H1 (cell line): ENCODE results near the gene TBC1D3I. TPM values are rescaled to one million over a fixed set of nuclear protein-coding genes. Genes with fewer than 3 reads are reported as not detected.
"Not testable (repeated sequence)": the region's sequence is repeated elsewhere in the genome, so short reads cannot be mapped to it uniquely, and the experiment has no call there.

Experiments
- CTCF ChIA-PET: fragments of 300-600 bp; sonication (Branson Sonifier 250); formaldehyde crosslinking; loops from one replicate; lab custom pipeline; 2021; ENCODE audit not compliant: partially characterized antibody; lab: Charles Lee
- POLR2A ChIA-PET: fragments of 300-600 bp; sonication (Branson Sonifier 250); formaldehyde crosslinking; loops from one replicate; lab custom pipeline; 2021; ENCODE audit warnings: inconsistent platforms; ENCODE audit not compliant: partially characterized antibody; lab: Charles Lee
- DNase-seq, 2 experiments: peaks; one replicate each; pipeline versions ENCODE4 v3.0.0 to v3.0.0-alpha.2; 2010 to 2022; ENCODE audit warnings: low spot score in 2 of 2, low read depth in 1 of 2, mixed read lengths in 1 of 2
- FAIRE-seq: peaks from 2 replicates; lab custom pipeline; 2011; peaks lifted over from hg19 to GRCh38; lab: Jason Lieb, UNC
- H2AFZ ChIP-seq: 2 replicates; pipeline ENCODE4 v1.8.1; 2012; ENCODE audit warnings: low read length, inconsistent platforms
- H2AK5ac ChIP-seq: 2 replicates; pipeline ENCODE4 v1.6.1; 2013; ENCODE audit warnings: low read depth, low read length
- H2BK120ac ChIP-seq: replicated peaks from 2 replicates; pipeline ENCODE3; 2013; ENCODE audit warnings: low read depth, low read length, inconsistent platforms
- H2BK12ac ChIP-seq: 2 replicates; pipeline ENCODE4 v1.6.1; 2013; ENCODE audit warnings: low read depth, low read length
- H2BK15ac ChIP-seq: 2 replicates; pipeline ENCODE4 v1.6.1; 2013; ENCODE audit warnings: low read length
- H2BK20ac ChIP-seq: 2 replicates; pipeline ENCODE4 v1.6.1; 2013; ENCODE audit warnings: low read length
- H2BK5ac ChIP-seq: 2 replicates; pipeline ENCODE4 v1.6.1; 2013; ENCODE audit warnings: low read depth, low read length
- H3K14ac ChIP-seq: 2 replicates; pipeline ENCODE4 v1.6.1; 2013; ENCODE audit warnings: inconsistent platforms; ENCODE audit not compliant: insufficient read length
- H3K18ac ChIP-seq: 2 replicates; pipeline ENCODE4 v1.6.1; 2013; ENCODE audit warnings: low read length; ENCODE audit errors: extremely low read depth
- H3K23ac ChIP-seq: 2 replicates; pipeline ENCODE4 v1.6.1; 2013; ENCODE audit warnings: inconsistent platforms; ENCODE audit not compliant: insufficient read length
- H3K23me2 ChIP-seq: 2 replicates; pipeline ENCODE4 v1.6.1; 2013; ENCODE audit warnings: low read depth, low read length
- H3K27ac ChIP-seq: 2 replicates; pipeline ENCODE4 v1.6.1; 2011; ENCODE audit warnings: low read depth, low read length, inconsistent platforms
- H3K27me3 ChIP-seq, 4 experiments: replicated peaks in 1 of 4; 1 replicate in 1 of 4; 2 replicates in 3 of 4; pipeline versions ENCODE4 v1.6.1 to v1.8.1; 2011 to 2013; ENCODE audit warnings: low read length in 3 of 4, mild to moderate bottlenecking in 3 of 4, inconsistent platforms in 2 of 4, mixed read lengths in 2 of 4, moderate library complexity in 1 of 4; ENCODE audit not compliant: control insufficient read depth in 3 of 4, insufficient read depth in 3 of 4; ENCODE audit errors: extremely low read depth in 1 of 4
- H3K36me3 ChIP-seq, 4 experiments: 2 replicates each; pipeline versions ENCODE4 v1.6.1 to v1.8.1; 2011 to 2013; ENCODE audit warnings: mild to moderate bottlenecking in 4 of 4, low read length in 3 of 4, moderate library complexity in 2 of 4, control low read depth in 1 of 4, inconsistent platforms in 1 of 4; ENCODE audit not compliant: insufficient read depth in 4 of 4, control insufficient read depth in 2 of 4
- H3K4ac ChIP-seq: replicated peaks from 2 replicates; pipeline ENCODE3; 2013; ENCODE audit warnings: low read length, low read depth, mixed read lengths, inconsistent platforms; ENCODE audit not compliant: insufficient read length
- H3K4me1 ChIP-seq, 4 experiments: replicated peaks in 1 of 4; 1 replicate in 1 of 4; 2 replicates in 3 of 4; pipeline versions ENCODE4 v1.6.1 to v1.8.1; 2011 to 2013; ENCODE audit warnings: low read length in 3 of 4, inconsistent platforms in 2 of 4, mixed read lengths in 1 of 4; ENCODE audit not compliant: insufficient read depth in 4 of 4, control insufficient read depth in 3 of 4
- H3K4me2 ChIP-seq, 2 experiments: 2 replicates each; pipeline versions ENCODE4 v1.6.1 to v1.8.1; 2011 to 2013; ENCODE audit warnings: low read depth in 2 of 2, low read length in 2 of 2, control low read depth in 1 of 2, inconsistent platforms in 1 of 2, mild to moderate bottlenecking in 1 of 2; ENCODE audit not compliant: insufficient read depth in 1 of 2
- H3K4me3 ChIP-seq, 4 experiments: fragments of 200-600, 300-600 bp in 1 of 4; sonication (generic), shearing (Covaris generic), sonication (Bioruptor Twin) in 1 of 4; 2 replicates each; pipeline versions ENCODE4 v1.5.1 to v1.8.1; 2011 to 2016; ENCODE audit warnings: low read length in 4 of 4, low read depth in 3 of 4, control low read depth in 2 of 4, inconsistent platforms in 2 of 4, mild to moderate bottlenecking in 2 of 4, mixed read lengths in 1 of 4, moderate library complexity in 1 of 4; ENCODE audit not compliant: insufficient read depth in 2 of 4; ENCODE audit errors: extremely low read depth in 1 of 4
- H3K56ac ChIP-seq: replicated peaks from 2 replicates; pipeline ENCODE3; 2013; ENCODE audit warnings: low read depth, mild to moderate bottlenecking, mixed read lengths, low read length, inconsistent platforms; ENCODE audit not compliant: insufficient read length
- H3K79me1 ChIP-seq: 2 replicates; pipeline ENCODE4 v1.6.1; 2013; ENCODE audit warnings: low read depth, low read length, control low read depth
- H3K79me2 ChIP-seq, 2 experiments: 2 replicates each; pipeline versions ENCODE4 v1.6.1 to v1.8.1; 2012 to 2013; ENCODE audit warnings: low read length in 2 of 2, mild to moderate bottlenecking in 2 of 2, inconsistent platforms in 1 of 2; ENCODE audit not compliant: insufficient read depth in 2 of 2, control insufficient read depth in 1 of 2
- H3K9ac ChIP-seq, 4 experiments: replicated peaks in 1 of 4; 1 replicate in 1 of 4; 2 replicates in 3 of 4; pipeline versions ENCODE4 v1.6.1 to v1.8.1; 2011 to 2013; ENCODE audit warnings: low read depth in 3 of 4, low read length in 3 of 4, control low read depth in 2 of 4, mild to moderate bottlenecking in 2 of 4, moderate library complexity in 2 of 4, inconsistent platforms in 1 of 4; ENCODE audit errors: extremely low read depth in 1 of 4
- H3K9me3 ChIP-seq, 2 experiments: 2 replicates each; pipeline versions ENCODE4 v1.6.1 to v1.8.1; 2012 to 2013; ENCODE audit warnings: mild to moderate bottlenecking in 2 of 2, moderate library complexity in 2 of 2, control low read depth in 1 of 2, inconsistent platforms in 1 of 2, low read depth in 1 of 2, low read length in 1 of 2, mixed read lengths in 1 of 2; ENCODE audit not compliant: insufficient read depth in 2 of 2
- H4K20me1 ChIP-seq, 2 experiments: replicated peaks in 1 of 2; 2 replicates each; pipeline versions ENCODE3 to v1.8.1; 2011 to 2013; ENCODE audit warnings: inconsistent platforms in 2 of 2, low read length in 2 of 2, mild to moderate bottlenecking in 1 of 2; ENCODE audit not compliant: insufficient read depth in 2 of 2, control insufficient read depth in 1 of 2
- H4K5ac ChIP-seq: 2 replicates; pipeline ENCODE4 v1.6.1; 2013; ENCODE audit warnings: low read length, low read depth, mixed read lengths, inconsistent platforms; ENCODE audit not compliant: insufficient read length
- H4K8ac ChIP-seq: 2 replicates; pipeline ENCODE4 v1.8.0; 2013; ENCODE audit warnings: mild to moderate bottlenecking, moderate library complexity, low read length, inconsistent platforms; ENCODE audit not compliant: insufficient read depth; ENCODE audit errors: extremely low read depth
- H4K91ac ChIP-seq: replicated peaks from 2 replicates; pipeline ENCODE3; 2013; ENCODE audit warnings: low read length, mixed read lengths, inconsistent platforms; ENCODE audit not compliant: insufficient read length
- WGBS, 2 experiments: shearing (Covaris generic) in 1 of 2; methylation state at CpG; one replicate each; pipeline versions ENCODE4 v1.1.6 to v1.1.7; 2013 to 2015; ENCODE audit warnings: low lambda C conversion rate in 2 of 2, mixed read lengths in 2 of 2, inconsistent platforms in 1 of 2, low coverage in 1 of 2, missing lambda C conversion rate in 1 of 2; ENCODE audit not compliant: insufficient replicate concordance in 2 of 2, insufficient coverage in 1 of 2, insufficient read length in 1 of 2; ENCODE audit errors: extremely low coverage in 1 of 2, missing lambda C conversion rate in 1 of 2; 5-methylcytosine and 5-hydroxymethylcytosine counted together
- polyA plus RNA-seq, 7 experiments: library from polyadenylated mRNA; depleted of rRNA in 3 of 7; stranded (reverse) in 5 of 7; unstranded in 2 of 7; fragments of >200 nt in 5 of 7; fragments of 200-250 nt in 2 of 7; gene quantifications; 1 replicate in 5 of 7; 2 replicates in 1 of 7; 4 replicates in 1 of 7; pipeline versions ENCODE4 v1.2.1 to v1.2.3, GENCODE V29; 2011 to 2013; ENCODE audit warnings: missing spikeins in 2 of 7, mixed read lengths in 2 of 7
- total RNA-seq: library from RNA; stranded (reverse); fragmentation: NEBNext Ultra II Directional; extraction: Animal tissue kit (Norgen Biotek cat#: 25700); gene quantifications from 2 replicates; pipeline ENCODE4 v1.2.1, GENCODE V29; 2021

The TBC1D3I gene
- total and polyA plus RNA-seq, 2 of the 8 experiments (the other 6 are each of a cell fraction or from before 2014, with no cell fraction given) = 2.3 TPM; not detected in 1

DNA sequence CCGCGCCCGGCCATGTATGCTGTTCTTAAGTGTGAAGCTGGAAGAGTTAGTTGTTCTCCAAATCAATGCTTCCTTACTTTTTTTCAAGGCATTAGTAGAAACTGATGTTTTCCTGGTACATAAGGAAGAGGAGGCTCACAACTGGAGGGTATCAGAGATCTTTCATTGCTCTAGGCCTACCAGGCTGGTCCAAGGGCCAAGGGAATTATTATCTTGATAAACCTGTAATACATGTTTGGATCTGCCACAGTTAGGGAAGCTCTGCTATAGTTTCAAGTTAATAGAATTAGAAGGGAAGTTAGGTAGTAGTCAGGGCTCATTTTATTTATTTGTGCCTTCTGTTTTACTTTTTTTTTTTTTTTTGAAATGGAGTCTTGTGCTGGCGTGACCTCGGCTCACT is 19.8 kb upstream of the TBC1D3I start:
- H3K9me3 ChIP-seq, H3K4me3 ChIP-seq, DNase-seq, H3K4ac ChIP-seq, H3K9ac ChIP-seq, H3K79me2 ChIP-seq, CTCF ChIA-PET, H3K23me2 ChIP-seq, H3K27ac ChIP-seq, H2AFZ ChIP-seq, H4K20me1 ChIP-seq, H4K91ac ChIP-seq, H4K8ac ChIP-seq, H4K5ac ChIP-seq, H3K79me1 ChIP-seq, H2BK15ac ChIP-seq, FAIRE-seq, H2BK5ac ChIP-seq, POLR2A ChIA-PET, H3K56ac ChIP-seq, H3K36me3 ChIP-seq, H3K4me1 ChIP-seq, H3K23ac ChIP-seq, H2BK120ac ChIP-seq, H3K18ac ChIP-seq, H3K14ac ChIP-seq, H2BK20ac ChIP-seq, H2AK5ac ChIP-seq, H3K27me3 ChIP-seq, H2BK12ac ChIP-seq, H3K4me2 ChIP-seq: not testable (repeated sequence)
- no CpG with 5 or more reads among the region's 5 CpGs for WGBS, 2 experiments

- H3K23ac ChIP-seq, H3K36me3 ChIP-seq, H3K79me2 ChIP-seq, H2BK120ac ChIP-seq, H3K56ac ChIP-seq, CTCF ChIA-PET, H3K27ac ChIP-seq, H4K20me1 ChIP-seq, H3K14ac ChIP-seq, H3K27me3 ChIP-seq, H2BK20ac ChIP-seq, FAIRE-seq, H3K9me3 ChIP-seq, H2AK5ac ChIP-seq, H4K5ac ChIP-seq, H3K4me2 ChIP-seq, H4K91ac ChIP-seq, H3K4ac ChIP-seq, H3K4me1 ChIP-seq, H2BK5ac ChIP-seq, H3K18ac ChIP-seq, H3K23me2 ChIP-seq, H3K4me3 ChIP-seq, H2AFZ ChIP-seq, H3K9ac ChIP-seq, H2BK15ac ChIP-seq, H2BK12ac ChIP-seq, H4K8ac ChIP-seq, POLR2A ChIA-PET, DNase-seq, H3K79me1 ChIP-seq: not testable (repeated sequence)
- WGBS, 2 experiments = no CpG with 5 or more reads among the region's 1 CpG
Observed at GRCh38 chr17:36283256-36283655, 18.9 kb upstream of the TBC1D3I start.
